Astrocyte of the hippocampus (primary cell): Measurements from ENCODE around the gene TMEM222.
A peak's percentile ranks its signal among the peaks of the same experiment; 100 is the strongest.
"Not testable (repeated sequence)": the region's sequence is repeated elsewhere in the genome, so short reads cannot be mapped to it uniquely, and the experiment has no call there.

Experiments used
- DNase-seq: peaks from one replicate; pipeline ENCODE4 v3.0.0; 2011; ENCODE audit warnings: low read depth, low spot score

Gene TMEM222, protein sequence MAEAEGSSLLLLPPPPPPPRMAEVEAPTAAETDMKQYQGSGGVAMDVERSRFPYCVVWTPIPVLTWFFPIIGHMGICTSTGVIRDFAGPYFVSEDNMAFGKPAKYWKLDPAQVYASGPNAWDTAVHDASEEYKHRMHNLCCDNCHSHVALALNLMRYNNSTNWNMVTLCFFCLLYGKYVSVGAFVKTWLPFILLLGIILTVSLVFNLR

DNA sequence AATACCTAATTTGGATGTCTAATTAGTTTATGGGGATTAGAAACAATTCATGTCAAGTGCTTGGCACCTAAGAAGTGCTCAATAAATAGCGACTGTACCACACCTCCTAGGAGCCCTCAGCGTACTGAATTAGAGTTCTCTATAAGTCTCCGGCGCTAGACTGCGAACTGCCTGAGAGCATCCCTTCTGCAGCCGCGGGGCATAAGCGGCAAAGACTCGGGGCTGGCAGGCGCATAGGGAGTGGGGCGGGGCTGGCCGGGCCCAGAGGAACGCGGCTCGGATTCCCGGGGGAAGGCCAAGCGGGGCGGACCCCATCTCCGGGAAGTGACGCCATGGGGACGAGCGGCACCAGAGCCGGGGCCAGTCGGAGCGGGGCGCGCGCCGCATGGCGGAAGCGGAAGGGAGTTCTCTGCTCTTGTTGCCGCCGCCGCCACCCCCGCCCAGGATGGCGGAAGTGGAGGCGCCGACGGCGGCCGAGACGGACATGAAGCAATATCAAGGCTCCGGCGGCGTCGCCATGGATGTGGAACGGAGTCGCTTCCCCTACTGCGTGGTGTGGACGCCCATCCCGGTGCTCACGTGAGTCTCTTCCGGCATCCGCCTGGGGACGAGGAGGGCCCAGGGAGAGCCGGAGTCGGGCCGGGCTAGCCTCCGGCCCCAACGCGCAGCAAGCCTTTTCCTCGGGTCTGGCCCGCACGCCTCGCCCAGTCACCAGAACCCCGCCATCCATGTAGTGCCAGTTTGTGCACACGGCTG is at the start of gene TMEM222:
TSS of gene TMEM222 (plus strand) at position 351 of the 756 bp plus-strand sequence. CDS start at position 386, 35 bp downstream.
- peak; percentile 99 for DNase-seq

DNA sequence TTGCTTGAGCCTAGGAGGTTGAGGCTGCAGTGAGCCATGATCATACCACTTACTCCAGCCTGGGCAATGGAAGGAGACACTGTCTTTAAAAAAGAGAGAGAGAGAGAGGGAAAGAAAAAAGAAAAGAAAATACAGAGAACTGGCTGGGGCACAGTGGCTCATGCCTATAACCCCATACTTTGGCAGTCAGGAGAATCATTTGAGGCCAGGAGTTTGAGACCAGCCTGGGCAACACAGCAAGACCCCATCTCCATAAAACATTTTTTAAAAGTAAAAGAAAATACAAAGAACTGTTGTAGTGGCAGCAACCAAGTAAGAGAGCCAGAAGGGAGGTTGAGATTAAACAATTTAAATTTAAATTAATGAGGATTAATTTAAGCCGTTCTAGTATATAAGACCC is 47.8 kb upstream of the TMEM222 start:
- no peak for DNase-seq

DNA sequence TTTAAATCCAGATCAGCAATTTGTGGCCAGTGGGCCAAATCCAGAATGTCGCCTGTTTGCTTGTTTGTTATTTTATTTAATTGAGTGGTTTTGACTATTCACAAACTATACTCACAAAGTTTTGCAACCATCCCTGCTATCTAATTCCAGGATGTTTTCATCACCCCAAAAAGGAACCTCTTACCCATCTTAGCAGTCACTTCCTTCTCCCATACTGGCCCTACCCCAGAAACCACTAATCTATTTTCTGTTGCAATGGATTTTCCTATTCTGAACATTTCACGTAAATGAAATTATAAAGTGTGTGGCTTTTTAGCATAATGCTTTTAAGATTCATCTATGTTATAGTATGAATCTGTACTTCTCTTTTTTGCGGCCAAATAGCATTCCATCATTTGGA is 46.3 kb upstream of the TMEM222 start:
- no peak for DNase-seq

DNA sequence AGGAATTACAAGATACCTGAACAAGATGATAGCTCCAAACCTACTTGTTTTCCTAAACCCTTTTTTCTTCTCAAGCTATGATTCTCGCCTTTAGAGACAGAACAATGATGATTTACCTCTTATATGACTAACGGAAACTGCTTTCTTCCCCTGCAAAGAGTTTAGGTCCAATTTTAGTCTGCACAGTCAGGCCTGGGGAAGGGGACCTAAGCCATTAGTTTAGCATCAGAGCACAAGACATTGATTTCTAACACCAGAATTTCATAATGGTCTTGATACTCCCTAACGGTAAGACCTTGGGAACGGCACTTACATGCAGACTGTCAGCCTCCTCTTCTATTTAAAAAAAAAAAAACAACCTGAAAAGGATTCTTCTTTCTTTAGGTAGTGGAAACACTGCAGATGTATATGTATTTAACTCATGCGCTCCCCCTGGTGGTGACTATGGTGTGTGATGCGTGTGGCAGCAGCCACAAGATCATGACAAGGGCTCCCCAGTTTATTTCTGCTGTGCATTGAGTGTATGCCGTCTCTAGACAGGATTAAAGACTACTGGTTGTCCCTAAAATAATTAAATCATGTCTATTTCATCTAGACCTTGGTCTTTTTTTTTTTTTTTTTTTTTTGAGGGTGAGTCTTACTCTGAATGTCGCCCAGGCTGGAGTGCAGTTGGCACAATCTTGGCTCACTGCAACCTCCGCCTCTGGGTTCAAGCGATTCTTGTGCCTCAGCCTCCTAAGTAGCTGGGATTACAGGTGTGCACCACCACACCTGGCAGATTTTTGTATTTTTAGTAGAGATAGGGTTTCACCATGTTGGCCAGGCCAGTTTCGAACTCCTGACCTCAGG is 37.3 kb upstream of the TMEM222 start:
- DNase-seq: peak; percentile 88

DNA sequence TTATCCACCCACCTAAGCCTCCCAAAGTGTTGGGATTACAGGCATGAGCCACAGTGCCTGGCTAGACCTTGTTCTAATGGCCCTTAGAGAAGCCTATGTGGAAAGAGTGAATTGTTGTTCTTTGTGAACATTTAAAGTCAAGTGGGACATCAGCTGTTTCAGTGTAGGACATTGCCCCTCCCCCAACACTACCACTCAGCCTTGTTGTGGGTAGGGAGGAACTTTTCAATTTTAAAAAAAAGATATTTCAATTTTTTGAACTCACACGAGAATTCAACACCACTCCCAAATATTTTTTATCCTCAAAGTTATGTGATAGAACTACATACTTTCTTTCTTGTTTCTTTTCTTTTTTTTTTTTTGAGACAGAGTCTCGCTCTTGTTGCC is 36.7 kb upstream of the TMEM222 start:
- DNase-seq: no peak

DNA sequence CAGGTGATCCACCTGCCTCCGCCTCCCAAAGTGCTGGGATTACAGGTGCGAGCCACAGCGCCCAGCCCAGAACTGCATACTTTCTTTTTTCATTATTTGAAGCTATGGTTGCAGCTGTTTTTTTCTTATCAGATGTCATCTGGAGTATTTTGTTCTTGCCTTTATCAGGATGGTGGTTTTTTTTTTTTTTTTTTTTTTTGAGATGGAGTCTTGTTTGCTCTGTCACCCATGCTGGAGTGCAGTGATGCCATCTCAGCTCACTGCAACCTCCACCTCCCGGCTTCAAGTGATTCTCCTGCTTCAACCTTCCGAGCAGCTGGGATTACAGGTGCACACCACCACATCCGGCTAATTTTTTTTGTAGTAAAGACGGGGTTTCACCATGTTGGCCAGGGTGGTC is 36.1 kb upstream of the TMEM222 start:
- not testable (repeated sequence) for DNase-seq

DNA sequence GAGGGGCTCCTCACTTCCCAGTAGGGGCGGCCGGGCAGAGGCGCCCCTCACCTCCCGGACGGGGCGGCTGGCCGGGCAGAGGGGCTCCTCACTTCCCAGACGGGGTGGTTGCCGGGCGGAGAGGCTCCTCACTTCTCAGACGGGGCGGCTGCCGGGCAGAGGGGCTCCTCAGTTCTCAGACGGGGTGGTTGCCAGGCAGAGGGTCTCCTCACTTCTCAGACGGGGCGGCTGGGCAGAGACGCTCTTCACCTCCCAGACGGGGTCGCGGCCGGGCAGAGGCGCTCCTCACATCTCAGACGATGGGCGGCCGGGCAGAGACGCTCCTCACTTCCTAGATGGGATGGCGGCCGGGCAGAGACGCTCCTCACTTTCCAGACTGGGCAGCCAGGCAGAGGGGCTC is 32.8 kb upstream of the TMEM222 start:
- not testable (repeated sequence) for DNase-seq

DNA sequence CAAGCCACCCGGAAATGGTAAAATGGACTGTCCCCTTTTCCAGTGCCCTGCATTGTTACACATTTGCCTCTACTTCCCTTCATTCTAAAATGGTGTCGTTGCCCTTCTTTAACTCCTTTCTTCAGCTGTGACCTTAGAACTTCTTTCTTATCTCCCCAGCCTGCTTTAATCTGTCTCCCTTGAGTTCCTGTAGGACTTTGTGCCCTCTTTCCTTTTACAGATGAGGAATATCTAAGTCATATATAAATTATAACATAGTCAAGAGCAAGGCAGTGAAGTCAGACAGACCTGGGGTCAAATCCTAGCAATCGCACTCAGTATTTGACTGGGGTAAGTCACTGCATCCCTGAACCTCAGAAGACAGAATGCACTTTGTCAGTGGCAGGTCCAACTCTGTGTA is 31.4 kb upstream of the TMEM222 start:
- DNase-seq: no peak

DNA sequence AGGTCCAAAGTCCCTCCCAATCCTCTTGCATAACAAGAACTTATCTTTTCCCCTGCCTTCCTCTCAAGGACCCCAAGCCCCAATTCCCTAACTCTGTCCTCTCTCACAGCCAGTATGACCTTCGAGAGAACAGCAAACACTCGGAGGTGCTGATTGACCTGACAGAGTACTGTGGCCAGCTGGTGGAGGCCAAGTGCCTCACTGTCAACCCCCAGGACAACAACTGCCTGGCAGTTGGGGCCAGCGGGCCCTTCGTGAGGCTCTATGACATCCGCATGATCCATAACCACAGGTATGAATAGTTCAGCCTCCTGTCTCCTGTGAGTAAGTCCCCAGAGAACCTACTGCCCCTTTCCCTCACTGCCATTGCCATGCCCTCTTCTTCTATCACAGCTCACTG is 29.9 kb upstream of the TMEM222 start:
- DNase-seq: peak; percentile 30

DNA sequence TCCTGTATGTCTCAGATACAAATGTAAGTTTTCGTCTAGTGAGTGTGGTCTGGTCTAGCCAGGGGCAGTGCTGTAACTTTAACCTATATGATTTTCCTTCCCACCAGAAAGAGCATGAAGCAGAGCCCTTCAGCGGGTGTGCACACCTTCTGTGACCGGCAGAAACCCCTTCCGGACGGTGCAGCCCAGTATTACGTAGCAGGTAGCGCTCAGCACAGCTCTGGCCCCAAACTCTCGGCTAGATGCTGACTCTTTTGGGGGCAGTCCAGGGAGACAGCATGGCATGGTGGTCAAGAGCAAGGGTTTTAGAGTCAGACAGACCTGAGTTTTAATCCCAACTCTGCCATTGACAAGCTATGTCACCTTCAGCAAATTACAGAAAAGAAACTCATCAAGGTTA is 28.0 kb upstream of the TMEM222 start:
- DNase-seq: no peak

DNA sequence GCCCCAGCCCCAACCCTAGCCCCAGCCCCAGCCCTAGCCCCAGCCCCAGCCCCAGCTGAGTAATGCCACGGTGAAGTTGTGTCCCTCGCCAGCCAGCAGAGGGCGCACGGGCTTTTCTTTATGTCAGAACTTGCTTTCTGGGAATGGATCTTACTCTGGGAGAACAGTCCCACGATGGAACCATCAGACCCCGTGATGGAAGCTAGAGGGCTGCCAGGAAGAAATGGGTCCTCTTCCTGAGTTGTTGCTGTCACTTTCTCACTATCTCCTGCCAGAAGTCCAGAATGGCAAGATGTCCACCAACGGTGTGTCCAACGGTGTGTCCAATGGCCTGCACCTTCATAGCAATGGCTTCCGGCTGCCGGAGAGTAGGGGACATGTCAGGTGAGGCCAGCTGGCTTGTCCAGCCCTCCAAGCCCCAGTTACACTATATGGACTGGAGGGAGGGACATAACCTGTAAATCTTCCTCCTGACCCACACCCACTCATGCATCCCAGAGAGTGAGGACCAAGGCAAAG is 25.1 kb upstream of the TMEM222 start:
- DNase-seq: peak; percentile 80

DNA sequence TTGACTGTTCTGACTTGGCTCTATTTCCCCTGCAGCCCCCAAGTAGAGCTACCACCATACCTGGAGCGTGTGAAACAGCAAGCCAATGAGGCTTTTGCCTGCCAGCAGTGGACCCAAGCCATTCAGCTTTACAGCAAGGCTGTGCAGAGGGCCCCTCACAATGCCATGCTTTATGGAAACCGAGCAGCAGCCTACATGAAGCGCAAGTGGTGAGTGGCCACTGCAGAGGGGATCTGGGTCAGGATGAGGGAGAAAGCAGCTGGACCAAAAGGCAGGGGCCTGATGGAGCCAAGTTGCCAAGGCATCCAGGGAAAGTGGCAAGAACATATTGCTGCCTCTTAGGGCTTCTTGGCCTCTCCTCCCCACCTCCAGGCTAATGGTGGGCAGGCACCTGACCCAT is 24.1 kb upstream of the TMEM222 start:
- DNase-seq: no peak

DNA sequence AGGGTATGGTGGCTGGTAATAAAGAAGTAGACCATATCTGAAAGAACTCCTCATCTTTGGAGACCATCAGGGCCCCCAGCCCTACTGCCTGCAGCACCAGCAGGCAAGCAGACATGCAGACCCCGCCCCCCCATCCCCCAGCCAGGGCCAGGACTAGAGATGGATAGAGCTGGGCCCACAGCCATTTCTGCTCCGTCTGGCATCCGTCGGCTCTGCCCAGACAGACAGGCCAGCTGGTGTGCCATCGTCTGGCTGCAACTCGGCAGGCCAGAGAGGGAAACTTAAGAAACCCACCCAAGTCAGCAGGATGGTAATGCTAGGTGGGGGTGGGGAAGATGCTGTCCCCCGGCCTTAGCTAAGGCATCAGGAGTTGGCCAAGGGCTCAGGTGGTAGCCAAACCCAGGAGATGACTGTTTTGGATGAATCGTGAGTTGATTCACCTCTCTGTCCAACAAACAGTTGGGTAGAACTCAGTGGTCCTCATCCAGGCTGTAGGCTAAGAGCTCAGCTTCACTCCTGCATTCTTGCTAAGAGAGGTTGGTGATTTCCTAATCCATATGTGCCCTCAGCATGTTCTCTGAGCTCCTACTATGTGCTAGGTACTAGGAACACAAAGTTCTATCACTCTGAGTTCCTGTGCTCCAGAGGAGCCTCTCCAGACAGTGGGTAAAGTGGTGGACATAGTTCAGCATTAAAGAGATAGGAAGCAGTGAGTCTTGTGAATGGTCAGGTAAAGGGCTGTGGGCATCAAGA is 23.2 kb upstream of the TMEM222 start:
- DNase-seq: no peak

DNA sequence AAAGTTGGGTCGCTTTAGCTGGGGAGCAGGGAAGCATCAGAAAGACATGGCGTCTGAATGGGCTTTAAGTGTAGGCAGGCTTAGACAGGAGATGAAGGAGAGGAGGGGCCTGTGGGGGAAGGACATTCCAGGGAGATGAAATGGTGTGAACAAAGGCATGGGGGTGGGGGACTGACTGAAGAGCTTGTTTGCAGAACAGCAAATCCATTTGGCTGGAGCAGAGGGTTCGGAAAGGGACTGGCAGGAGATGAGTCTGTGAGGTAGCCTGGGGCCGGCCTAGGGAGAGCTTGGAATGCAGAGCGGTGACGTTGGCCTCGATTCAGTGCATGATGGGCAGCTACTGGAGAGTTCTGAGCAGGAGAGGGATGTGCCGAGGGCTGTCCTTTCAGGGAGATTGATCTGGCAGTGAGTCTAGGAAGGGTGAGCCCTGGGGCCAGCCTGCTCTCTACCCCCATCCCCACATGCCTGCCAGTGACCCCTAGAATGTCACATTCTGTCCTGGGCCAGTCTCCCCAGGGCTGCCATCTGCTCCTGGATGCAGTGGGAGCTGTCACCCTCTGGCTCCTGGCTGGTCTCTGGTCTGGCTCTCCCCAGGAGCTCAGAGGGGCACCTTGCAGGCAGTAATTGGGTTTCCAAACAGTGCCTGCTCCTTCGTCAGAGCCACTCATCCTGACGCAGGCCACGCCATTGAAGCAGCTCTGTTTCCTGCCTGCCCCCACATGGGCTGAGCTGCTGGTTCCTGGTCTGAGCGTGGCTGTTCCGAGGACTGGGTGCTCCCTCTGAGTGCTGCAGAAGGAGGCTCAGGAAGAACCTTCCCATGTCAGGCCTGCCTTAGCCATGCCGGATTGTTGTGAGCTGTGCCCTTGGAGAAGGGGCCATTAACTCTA is 22.3 kb upstream of the TMEM222 start:
- peak; percentile 97 for DNase-seq

DNA sequence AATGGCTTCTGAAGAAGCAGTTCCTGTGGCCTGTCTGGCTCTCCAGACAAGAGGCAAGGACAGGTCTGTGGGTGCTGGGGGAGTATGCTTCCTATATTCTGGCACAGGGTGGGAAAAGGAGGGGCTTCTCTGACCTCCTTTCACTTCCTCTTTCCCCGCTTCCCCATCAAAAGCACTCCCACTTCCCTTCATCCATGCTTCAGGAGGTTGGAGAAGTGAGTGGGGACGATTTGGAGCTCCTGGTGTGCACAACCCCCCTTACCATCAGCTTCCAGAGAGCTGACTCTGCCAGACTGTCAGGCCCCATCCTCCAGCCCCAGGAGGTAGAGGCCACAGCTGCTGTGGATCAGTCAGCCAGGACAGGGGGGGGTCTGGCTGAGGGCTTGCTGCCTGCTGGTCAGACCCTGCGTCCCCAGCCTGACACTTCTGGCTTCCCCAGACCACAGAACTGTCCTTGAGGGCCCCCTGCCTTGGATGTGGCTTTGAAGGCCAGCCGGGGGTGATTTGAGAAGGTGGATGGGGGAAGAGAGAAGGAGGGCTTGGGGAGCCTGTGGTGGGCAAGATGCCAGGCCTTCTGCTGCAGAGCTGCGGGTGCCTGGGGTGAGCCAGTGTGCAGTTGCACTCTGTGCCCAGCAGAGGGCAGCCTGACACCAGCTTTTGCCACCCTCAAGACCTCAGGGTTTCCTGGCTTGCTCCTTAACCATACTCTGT is 21.5 kb upstream of the TMEM222 start:
- peak; percentile 97 for DNase-seq

DNA sequence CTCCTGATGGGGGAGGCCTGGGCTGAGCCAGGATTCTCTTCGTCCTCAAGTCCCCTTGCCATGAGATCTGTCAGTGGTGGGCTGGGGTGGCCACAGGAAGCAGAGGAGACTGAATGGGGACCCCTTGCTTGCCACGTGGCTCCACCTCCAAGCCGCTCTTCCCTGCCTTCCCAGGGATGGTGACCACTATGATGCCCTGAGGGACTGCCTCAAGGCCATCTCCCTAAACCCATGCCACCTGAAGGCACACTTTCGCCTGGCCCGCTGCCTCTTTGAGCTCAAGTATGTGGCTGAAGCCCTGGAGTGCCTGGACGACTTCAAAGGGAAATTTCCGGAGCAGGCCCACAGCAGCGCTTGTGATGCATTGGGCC is 20.9 kb upstream of the TMEM222 start:
- no peak for DNase-seq

DNA sequence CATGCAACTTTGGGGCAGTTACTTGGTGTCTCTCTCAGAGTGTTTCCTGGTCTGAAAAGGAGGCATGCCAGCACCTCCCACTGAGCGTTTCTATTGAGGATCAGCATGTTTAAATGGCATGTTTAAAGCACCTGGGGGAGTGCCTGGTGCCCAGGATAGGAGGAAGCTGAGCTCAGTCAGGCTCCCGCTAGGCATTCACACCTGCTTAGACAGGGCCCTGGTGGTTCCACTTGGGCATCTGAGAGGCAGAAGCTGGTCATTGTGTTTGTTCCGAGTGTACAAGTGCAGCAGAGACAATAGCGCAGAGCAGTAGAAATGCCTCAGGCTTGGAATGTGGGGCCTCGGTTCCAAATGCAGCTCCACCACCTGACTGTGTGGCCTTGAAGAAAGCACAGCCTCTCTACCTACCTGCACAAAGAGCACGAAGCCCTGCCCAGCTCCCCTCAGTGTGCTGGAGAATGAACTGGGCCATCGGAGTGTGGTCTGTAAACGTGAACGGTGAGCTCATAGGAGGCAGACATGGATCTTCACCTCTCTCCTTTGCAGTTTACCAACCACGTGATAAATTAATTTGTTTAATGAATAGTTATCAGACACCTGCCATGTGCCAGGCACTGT is 20.3 kb upstream of the TMEM222 start:
- DNase-seq: no peak

DNA sequence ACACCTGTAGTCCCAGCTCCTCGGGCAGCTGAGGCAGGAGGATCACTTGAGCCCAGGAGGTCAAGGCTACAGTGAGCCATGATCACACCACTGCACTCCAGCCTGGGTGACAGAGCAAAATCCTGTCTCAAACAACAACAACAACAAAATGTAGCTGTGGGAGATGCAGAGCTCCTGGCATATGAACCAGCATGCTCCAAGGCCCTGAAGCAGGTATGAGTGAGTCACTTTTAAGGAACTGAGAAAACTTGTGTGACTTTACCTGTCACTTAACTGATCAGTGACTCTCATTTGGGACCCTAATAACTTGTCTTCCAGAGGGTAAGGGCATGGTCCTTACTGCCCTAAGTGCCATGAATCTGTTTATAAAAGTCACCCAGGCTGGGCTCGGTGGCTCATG is 19.4 kb upstream of the TMEM222 start:
- no peak for DNase-seq

DNA sequence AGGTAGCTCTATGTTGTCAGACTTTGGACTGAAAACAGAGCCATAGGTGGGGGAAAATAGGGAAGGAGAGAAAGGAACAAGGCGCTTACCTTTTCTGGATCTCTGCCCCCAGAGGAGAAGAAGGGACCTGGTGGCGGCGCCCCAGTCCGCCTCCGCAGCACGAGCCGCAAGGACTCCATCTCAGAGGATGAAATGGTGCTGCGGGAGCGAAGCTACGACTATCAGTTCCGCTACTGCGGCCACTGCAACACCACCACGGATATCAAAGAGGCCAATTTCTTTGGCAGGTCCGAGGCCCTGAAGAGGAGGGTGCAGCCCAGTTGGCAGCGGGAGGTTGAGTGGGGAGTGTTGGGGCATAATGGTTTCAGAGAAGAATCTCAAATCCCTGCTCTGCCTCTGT is 18.5 kb upstream of the TMEM222 start:
- DNase-seq: no peak

DNA sequence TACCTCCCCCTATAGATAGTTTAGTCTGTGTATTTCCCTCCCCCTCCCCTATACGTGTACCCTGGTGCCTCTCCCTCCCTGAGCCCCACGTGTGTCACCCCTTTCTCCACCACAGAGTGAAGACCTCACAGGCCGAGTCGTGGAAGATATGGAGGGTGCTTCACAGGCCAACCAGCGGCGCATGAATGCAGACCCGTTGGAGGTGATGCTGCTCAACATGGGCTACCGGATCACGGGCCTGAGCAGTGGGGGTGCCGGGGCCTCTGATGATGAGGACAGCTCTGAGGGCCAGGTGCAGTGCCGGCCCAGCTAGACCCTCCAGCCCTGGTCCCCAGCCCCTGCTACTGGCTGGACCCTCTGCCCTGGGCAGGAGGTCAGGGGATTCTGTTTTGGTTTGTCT is 15.9 kb upstream of the TMEM222 start:
- DNase-seq: no peak
